ENCODE results near the gene TMEM263. TPM values are rescaled to one million over a fixed set of nuclear protein-coding genes. Genes with fewer than 3 reads are reported as not detected.

TMEM263 gene
- total RNA-seq, 1 donor from 2014 or later: 26.1 TPM

Other genes with a start within 250 kb of the TMEM263 start
- gene RIC8B, start 181.2 kb upstream of the TMEM263 start, total RNA-seq (ENCODE audit: unreplicated experiment): 14.0 TPM
- 7.7 TPM for gene MTERF2, start 31.2 kb downstream of the TMEM263 start, total RNA-seq (ENCODE audit: unreplicated experiment)
- gene CRY1, start 137.6 kb downstream of the TMEM263 start, total RNA-seq (ENCODE audit: unreplicated experiment): 38.3 TPM

Measured in endothelial cell (in vitro differentiated cells).